A549 (cell line): ENCODE measurements around the gene PODN.

ENCODE experiments used
- CEBPB ChIP-seq, 2 experiments: fragments of >200 bp in 1 of 2; sonication (Bioruptor Twin) in 1 of 2; formaldehyde crosslinking in 1 of 2; IDR thresholded peaks; 2 replicates each; pipeline ENCODE4 v1.6.1; 2012 to 2016
- CTCF ChIP-seq: fragments of >200 bp; sonication (Bioruptor Twin); formaldehyde crosslinking; IDR thresholded peaks from 3 replicates; pipeline ENCODE4 v1.5.1; 2016
- MAFK ChIP-seq: fragments of 450-650 bp; IDR thresholded peaks from 2 replicates; pipeline ENCODE4 v1.6.1; 2014; ENCODE audit not compliant: partially characterized antibody
- MAZ ChIP-seq: fragments of 150-350 bp; IDR thresholded peaks from 2 replicates; pipeline ENCODE4 v1.6.1; 2014; ENCODE audit warnings: antibody characterized with exemption, low read depth, low read length, borderline replicate concordance
- PHF8 ChIP-seq: fragments of 200-600 bp; sonication (generic); IDR thresholded peaks from 2 replicates; pipeline ENCODE4 v1.6.1; 2016; ENCODE audit warnings: low read depth, mild to moderate bottlenecking, antibody characterized with exemption, moderate library complexity, borderline replicate concordance
- POLR2A ChIP-seq: IDR thresholded peaks from 2 replicates; pipeline ENCODE4 v1.6.1; 2012; ENCODE audit warnings: mild to moderate bottlenecking, low read length
- TF ChIP-seq, protein P1 (sequence below): fragments of >200 bp; sonication (Bioruptor Twin); formaldehyde crosslinking; IDR thresholded peaks from 2 replicates; pipeline ENCODE4 v1.6.1; 2016

- TF ChIP-seq MAFK (no peak), PHF8 (no peak), MAZ (no peak), CTCF (no peak), CEBPB (IDR thresholded peaks at IDR 0.05) (no peak), POLR2A (no peak)
- TF ChIP-seq, protein P1, sequence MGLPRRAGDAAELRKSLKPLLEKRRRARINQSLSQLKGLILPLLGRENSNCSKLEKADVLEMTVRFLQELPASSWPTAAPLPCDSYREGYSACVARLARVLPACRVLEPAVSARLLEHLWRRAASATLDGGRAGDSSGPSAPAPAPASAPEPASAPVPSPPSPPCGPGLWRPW = no peak
These were observed 59.5 kb downstream of the PODN start for GRCh38 chr1:53121319-53122172.
